ENCODE data around the gene MYL5. TPM values are rescaled to one million over a fixed set of nuclear protein-coding genes. Genes with fewer than 3 reads are reported as not detected.

Gene MYL5
- total and polyA plus RNA-seq, 10 of the 15 experiments (the other 5 are each of a cell fraction or from before 2014, with no cell fraction given): 1.2 to 13.8 (median 7.1) TPM

GRCh38 chr4:665751-666435 lies 8.4 kb upstream of the MYL5 start:
- FAIRE-seq (no peak), DNase-seq (ENCODE audit: low read depth, low spot score) (no peak), ATAC-seq (no peak)
- peaks cover 3% of the 10 kb centered on the region for H3K79me2 ChIP-seq (ENCODE audit: control insufficient read depth, insufficient read depth, low read length)
- ChIA-PET POLR2A (no interaction called here), CTCF (interaction anchor here (0.5 kb wide), 1 partner anchor 1144 kb away, joined by 3 read pairs; no protein-coding TSS in a partner anchor), SMC1A (ENCODE audit: uncharacterized antibody, unreplicated experiment) (no interaction called here), RAD21 (ENCODE audit: unreplicated experiment) (no interaction called here)
- intact Hi-C loops (cut with micrococcal nuclease; ENCODE audit: unreplicated experiment) (no loop called here), in situ Hi-C loops (cut with MboI) (no loop called here)
- no peak overlapping the region for H3K4me2 ChIP-seq (ENCODE audit: control insufficient read depth, insufficient read depth)
- BruUV-seq (replicated peaks): no TSS peak
- H3K36me3 ChIP-seq (ENCODE audit: control insufficient read depth in 2 of 2, insufficient read depth in 2 of 2, low read length in 1 of 2): no peaks in the 10 kb centered on the region
- H3K4me3 ChIP-seq: no peak overlapping the region
- H3K9me3 ChIP-seq (replicated peaks; ENCODE audit: control insufficient read depth, insufficient read depth, low read length): no peaks in the 10 kb centered on the region; the same call in 2 of the 3 replicates
- no peak overlapping the region for H2AFZ ChIP-seq (ENCODE audit: control insufficient read depth, low read depth, low read length)
- no peaks in the 10 kb centered on the region for H3K27me3 ChIP-seq (replicated peaks in 1 of 2; ENCODE audit: control insufficient read depth in 2 of 2, insufficient read depth in 2 of 2, low read length in 1 of 2)
- H3K27ac ChIP-seq (ENCODE audit: control insufficient read depth, insufficient read depth): no peak overlapping the region
- H3K9ac ChIP-seq (ENCODE audit: control insufficient read depth, insufficient read depth, low read length): no peak overlapping the region
- no peaks in the 10 kb centered on the region for H4K20me1 ChIP-seq (ENCODE audit: control insufficient read depth, insufficient read depth)
- no peaks in the 10 kb centered on the region for H3K4me1 ChIP-seq (ENCODE audit: control insufficient read depth, insufficient read depth, low read length)
- WGBS (ENCODE audit: insufficient coverage, insufficient replicate concordance, low lambda C conversion rate, missing lambda C conversion rate): 63% methylated on average over 22 of the region's 22 CpGs
- no peak for TF ChIP-seq HDAC2 (IDR thresholded peaks at IDR 0.05)
- TF ChIP-seq POLR2AphosphoS2 (IDR thresholded peaks at IDR 0.05; ENCODE audit: low read depth, low read length): no peak
- no peak for TF ChIP-seq HDAC6 (IDR thresholded peaks at IDR 0.05; ENCODE audit: unreplicated experiment)

GRCh38 chr4:666436-666810 lies 7.9 kb upstream of the MYL5 start:
- no TSS peak for BruUV-seq (replicated peaks)
- H4K20me1 ChIP-seq (ENCODE audit: control insufficient read depth, insufficient read depth): no peaks in the 10 kb centered on the region
- H3K79me2 ChIP-seq (ENCODE audit: control insufficient read depth, insufficient read depth, low read length): peaks cover 3% of the 10 kb centered on the region
- FAIRE-seq (no peak), ATAC-seq (no peak), DNase-seq (ENCODE audit: low read depth, low spot score) (no peak)
- no peaks in the 10 kb centered on the region for H3K27me3 ChIP-seq (replicated peaks in 1 of 2; ENCODE audit: control insufficient read depth in 2 of 2, insufficient read depth in 2 of 2, low read length in 1 of 2)
- H3K36me3 ChIP-seq (ENCODE audit: control insufficient read depth in 2 of 2, insufficient read depth in 2 of 2, low read length in 1 of 2): peaks cover 0 to 1% of the 10 kb centered on the region in 2 experiments; a peak in 1 of 4 replicates
- CTCF ChIA-PET: interaction anchor here (0.5 to 0.7 kb wide), 2 partner anchors 24 to 1143 kb away, joined by 3 to 4 read pairs; no protein-coding TSS in a partner anchor
- POLR2A ChIA-PET: interaction anchor here (0.6 kb wide), 1 partner anchor 50 kb away, joined by 6 read pairs; no protein-coding TSS in a partner anchor
- SMC1A ChIA-PET (ENCODE audit: uncharacterized antibody, unreplicated experiment): no interaction called here
- H2AFZ ChIP-seq (ENCODE audit: control insufficient read depth, low read depth, low read length): no peak overlapping the region
- no peak overlapping the region for H3K27ac ChIP-seq (ENCODE audit: control insufficient read depth, insufficient read depth)
- intact Hi-C loops (cut with micrococcal nuclease; ENCODE audit: unreplicated experiment) (no loop called here), in situ Hi-C loops (cut with MboI) (no loop called here)
- TF ChIP-seq TARDBP (IDR thresholded peaks at IDR 0.05; ENCODE audit: borderline replicate concordance): no peak
- no peak for TF ChIP-seq SIX5 (IDR thresholded peaks at IDR 0.05; ENCODE audit: low read depth, low read length, severe bottlenecking)
- TF ChIP-seq ESRRA (IDR thresholded peaks at IDR 0.05; ENCODE audit: low read length): no peak
- no peak for TF ChIP-seq ZNF274 (IDR thresholded peaks at IDR 0.05; ENCODE audit: insufficient read depth, insufficient read length)
- TF ChIP-seq MTA3 (IDR thresholded peaks at IDR 0.05; ENCODE audit: borderline replicate concordance, low read length): no peak
- TF ChIP-seq CBFB (IDR thresholded peaks at IDR 0.05; ENCODE audit: low read depth): no peak
- TF ChIP-seq POU2F2 (IDR thresholded peaks at IDR 0.05; ENCODE audit: borderline replicate concordance, low read depth, low read length): no peak
- no peak for TF ChIP-seq SRF (IDR thresholded peaks at IDR 0.05; ENCODE audit: low read depth in 2 of 2, low read length in 2 of 2)
- TF ChIP-seq NBN (IDR thresholded peaks at IDR 0.05): no peak
- no peak for TF ChIP-seq E2F8 (IDR thresholded peaks at IDR 0.05; ENCODE audit: low read depth, partially characterized antibody)
- TF ChIP-seq RFX5 (IDR thresholded peaks at IDR 0.05; ENCODE audit: low read depth, low read length): no peak
- TF ChIP-seq TAF1 (IDR thresholded peaks at IDR 0.05; ENCODE audit: borderline replicate concordance, low read depth, low read length): no peak
- 89% methylated on average over 21 of the region's 22 CpGs for WGBS (ENCODE audit: insufficient coverage, insufficient replicate concordance, low lambda C conversion rate, missing lambda C conversion rate)
- no peak overlapping the region for H3K4me2 ChIP-seq (ENCODE audit: control insufficient read depth, insufficient read depth)
- no peak overlapping the region for H3K4me3 ChIP-seq
- no peak overlapping the region for H3K9ac ChIP-seq (ENCODE audit: control insufficient read depth, insufficient read depth, low read length)
- no peaks in the 10 kb centered on the region for H3K4me1 ChIP-seq (ENCODE audit: control insufficient read depth, insufficient read depth, low read length)
- RAD21 ChIA-PET (ENCODE audit: unreplicated experiment): no interaction called here
- H3K9me3 ChIP-seq (replicated peaks; ENCODE audit: control insufficient read depth, insufficient read depth, low read length): no peaks in the 10 kb centered on the region; the same call in 2 of the 3 replicates

Data from GM12878 (cell line).